GM18508 (cell line): ENCODE data around the gene CASP6.

ENCODE experiments used
- ATAC-seq: cut with Tn5 transposase; IDR thresholded peaks from one replicate; pipeline ENCODE4 v1.9.1; 2021; ENCODE audit warnings: moderate number of reproducible peaks; ENCODE audit not compliant: insufficient read depth, unreplicated experiment

The CASP6 gene

DNA sequence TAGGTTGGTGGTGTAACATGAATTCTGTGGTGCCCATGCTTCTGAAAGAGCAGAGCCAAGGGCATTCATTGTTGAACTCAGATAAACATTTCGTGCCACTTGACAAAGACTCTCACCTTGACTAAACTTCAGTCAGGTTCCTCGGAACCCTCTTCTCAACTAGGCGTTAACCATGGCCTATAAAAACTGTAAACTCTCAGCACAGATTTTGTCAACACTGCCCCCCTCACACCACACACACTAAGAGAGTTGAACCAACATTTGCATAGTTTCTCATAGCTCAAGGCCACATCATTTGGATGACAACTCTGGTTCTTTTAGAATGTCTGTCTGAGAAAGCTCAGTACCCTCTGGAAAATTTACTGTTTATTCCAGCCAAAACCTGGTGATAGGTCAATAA is 28.1 kb downstream of the CASP6 start:
- ATAC-seq, result no peak

DNA sequence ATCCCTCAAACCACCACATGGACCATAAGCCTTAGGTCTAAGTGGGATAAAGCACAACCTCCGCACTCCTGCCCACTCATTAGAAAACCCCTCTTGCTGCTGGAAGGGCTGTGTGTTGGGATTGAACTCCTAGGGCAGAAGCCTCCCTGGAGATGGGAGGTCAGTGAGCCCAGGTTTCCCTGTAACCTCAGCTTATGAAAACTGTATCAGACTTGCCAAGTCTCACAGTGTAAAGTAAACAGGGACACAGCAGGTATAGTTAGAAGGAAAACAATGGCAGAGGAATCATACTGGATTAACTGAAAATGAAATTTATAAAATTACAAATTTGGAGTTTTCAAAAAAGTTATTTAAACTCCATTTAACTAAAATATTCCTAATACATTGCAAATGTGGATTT is 29.9 kb downstream of the CASP6 start:
- no peak for ATAC-seq

DNA sequence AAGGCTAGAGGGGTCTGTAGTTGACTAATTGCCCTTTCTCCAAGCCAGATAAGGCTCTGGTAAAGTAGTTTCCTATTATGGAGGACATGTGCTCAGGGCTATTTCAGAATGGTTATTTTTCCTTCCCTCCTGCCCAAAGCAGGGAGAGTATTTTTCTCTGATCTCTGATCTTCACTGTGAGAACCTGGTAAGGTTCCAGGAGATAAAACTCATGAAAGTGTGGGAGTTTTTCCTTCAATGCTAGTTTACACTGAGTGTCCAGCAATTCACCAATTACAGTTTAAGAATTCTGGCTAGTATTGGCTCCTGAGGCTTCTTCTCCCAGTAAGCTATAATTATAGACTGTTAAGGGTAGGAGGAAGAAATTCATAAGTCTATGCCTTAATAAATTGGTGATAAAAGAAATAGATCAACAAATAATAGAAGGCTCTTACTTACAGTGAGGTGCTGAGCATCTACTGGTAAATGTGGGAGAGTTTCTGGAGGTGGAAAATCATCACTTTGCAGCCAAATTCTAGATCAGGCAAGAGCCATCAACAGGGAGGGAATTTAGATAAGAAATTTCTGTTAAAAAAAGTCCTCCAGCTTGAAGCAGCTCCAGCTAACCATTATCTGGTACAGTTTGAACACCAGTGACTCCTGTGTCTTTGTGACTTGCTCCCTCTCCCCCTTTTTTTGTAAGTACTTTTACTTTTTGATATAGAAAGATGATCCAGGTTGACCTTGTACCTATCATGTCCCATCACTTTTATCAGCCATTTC is 30.9 kb downstream of the CASP6 start:
- ATAC-seq, result no peak

DNA sequence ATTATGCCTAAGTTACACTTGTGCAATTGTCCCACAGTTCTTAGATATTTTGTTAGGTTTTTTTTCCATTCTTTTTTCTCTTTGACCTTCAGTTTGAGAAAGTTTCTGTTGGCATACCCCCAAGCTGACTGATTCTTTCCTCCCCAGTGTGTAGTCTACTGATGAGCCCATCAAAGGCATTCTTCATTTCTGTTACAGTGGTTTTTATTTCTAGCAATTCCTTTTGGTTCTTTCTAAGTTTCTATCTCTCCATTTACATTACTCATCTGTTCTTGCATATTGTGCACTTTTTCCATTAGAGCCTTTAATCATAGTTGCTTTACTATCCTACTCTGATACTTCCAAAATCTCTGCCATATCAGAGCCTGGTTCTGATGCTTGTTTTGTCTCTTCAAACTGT is 31.9 kb downstream of the CASP6 start:
- no peak for ATAC-seq

DNA sequence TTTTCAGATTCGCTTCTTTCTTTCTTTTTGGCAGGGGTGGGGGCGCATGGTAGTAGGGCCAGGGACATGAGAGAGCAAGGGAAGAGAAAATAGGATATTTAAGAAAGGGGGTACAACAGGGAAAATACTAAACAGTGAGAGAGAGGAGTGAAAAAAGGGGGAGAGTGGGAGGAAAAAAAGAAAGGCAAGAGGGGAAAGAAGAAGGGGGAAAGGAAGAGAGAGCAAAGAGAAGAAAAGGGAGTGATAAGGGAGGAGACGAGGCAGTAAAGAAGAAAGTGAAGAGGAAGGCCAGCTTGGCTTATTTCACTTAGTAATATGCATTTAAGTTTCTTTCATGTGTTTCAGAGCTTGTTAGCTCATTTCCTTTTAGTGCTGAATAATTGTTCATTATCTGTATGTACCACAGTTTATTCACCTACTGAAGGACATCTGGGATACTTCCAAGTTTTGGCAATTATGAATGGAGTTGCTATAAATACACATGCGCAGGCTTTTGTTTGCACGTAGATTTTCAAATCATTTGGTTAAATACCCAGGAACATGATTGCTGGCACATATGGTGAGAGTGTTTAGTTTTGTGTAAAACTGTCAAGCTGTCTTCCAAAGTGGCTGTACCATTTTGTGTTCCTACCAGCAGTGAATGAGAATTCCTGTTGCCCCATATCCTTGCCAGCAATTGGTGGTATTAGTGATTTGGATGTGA is 37.3 kb downstream of the CASP6 start:
- ATAC-seq, result no peak

DNA sequence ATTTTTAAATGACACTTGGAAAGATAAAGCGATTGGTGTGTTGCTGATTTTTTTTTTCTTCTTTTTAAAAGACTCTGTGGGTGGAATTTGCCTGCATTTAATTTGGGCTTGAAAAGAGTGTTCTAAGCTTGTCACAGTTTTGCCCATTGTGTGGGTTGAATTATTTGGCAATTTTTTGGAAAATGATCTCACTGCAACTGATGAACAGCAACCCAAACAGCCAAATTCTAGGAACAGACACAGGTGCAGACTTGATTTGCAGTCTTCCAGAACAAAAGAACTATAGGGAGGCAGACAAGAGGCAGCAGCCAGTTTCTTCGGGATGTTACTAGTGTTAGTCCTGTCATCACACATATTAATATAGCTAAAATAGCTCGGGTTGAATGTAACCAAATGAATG is 40.5 kb downstream of the CASP6 start:
- no peak for ATAC-seq

DNA sequence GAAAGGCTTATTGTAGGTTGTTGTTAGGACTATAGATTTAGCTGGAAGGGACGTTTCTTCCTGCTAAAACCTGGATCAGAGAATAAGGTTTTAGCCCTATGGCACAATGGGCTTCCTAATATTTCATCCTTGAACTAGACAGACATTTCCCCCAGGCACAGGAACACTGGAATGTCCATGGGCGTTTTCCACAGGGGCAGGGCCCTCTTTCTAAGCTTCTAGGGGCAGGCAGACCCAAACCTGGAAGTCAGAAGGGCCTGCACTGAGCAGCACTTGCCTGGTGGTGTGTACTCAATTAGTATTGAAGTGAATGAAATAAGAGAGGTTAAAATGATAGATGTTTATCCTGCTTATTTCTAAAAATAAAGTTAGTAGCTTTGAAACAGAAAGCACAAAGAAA is 41.1 kb downstream of the CASP6 start:
- ATAC-seq, result no peak

DNA sequence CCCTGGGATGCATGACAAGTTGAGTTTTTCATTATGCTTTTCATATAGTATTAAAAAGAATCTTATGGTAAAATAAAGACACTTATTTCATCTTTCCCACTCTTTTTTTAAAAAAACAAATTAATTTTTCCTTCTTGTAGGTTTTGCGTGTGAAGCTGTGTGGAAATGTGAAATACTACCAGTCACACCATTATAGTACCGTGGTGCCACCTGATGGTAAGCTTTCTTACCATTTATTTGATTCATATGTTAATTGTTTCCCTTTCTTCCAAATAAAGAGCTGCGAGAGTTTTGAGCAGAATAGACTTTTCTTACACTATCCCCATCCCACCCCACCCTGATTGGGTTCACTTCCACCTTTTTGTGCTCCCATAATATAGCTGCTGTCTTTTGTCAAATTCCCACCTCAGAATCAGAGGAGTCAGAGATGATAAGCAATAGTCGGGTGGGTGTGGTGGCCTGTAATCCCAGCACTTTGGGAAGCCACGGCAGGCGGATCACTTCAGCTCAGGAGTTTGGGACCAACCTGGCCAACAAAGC is 44.3 kb downstream of the CASP6 start:
- ATAC-seq, result no peak

DNA sequence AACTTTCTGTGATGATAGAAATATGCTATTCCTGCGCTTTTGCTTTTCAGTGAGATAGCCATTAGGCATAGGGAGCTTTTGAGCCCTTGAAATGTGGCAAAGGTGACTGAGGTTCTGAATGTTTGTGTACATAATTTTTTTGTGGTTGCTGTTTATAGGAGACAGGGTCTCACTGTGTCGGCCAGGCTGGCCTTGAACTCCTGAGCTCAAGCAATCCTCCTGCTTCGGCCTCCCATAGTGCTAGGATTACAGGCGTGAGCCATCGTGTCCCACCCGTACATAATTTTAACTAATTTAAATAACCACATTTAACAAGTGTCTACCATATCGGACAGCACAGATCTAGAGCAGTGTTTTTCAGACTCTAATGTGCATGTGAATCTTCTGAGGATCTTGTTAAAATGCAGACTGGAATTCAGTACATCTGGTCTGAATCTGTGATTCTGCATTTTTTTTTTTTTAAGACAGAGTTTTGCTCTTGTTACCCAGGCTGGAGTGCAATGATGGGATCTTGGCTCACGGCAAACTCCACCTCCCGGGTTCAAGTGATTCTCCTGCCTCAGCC is 45.3 kb downstream of the CASP6 start:
- ATAC-seq, result no peak

DNA sequence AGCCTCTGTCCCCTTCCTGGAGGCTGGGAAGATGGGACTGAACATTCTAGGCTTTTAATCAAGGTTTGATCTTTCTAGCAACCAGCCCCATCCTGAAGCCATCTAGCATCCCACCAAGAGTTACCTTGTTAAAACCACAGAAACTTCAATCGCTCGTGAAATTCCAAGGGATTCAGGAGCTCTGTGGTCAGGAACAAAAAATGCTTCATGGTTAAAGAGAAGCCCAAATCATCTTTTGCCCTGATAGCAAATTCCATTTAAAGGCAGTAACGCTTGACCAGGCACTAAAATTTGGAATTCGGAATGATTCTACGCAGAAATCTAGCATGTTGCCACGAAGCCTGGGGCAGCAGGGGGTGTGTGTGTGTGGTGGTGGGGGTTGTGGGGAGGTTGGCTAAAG is 47.8 kb downstream of the CASP6 start:
- no peak for ATAC-seq

DNA sequence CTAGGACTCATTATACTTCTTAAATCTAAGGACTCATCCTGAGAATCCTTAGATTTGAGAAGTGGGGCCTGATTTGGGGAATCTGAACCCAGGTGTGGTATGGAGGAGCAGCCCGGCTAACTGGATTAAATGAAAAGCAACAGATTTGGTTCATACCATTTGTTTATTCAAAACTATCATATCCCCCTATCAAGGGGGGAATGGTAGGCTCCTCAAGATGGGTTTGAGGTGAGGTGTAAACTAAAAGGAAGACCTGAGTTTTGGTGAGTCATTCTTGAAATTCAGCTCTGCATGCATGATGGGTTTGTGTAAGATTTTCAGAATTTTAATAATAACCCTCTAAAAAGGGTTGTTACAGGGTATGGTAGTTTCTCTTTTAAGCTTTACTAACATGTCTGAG is 53.4 kb downstream of the CASP6 start:
- peak; percentile 82 for ATAC-seq

DNA sequence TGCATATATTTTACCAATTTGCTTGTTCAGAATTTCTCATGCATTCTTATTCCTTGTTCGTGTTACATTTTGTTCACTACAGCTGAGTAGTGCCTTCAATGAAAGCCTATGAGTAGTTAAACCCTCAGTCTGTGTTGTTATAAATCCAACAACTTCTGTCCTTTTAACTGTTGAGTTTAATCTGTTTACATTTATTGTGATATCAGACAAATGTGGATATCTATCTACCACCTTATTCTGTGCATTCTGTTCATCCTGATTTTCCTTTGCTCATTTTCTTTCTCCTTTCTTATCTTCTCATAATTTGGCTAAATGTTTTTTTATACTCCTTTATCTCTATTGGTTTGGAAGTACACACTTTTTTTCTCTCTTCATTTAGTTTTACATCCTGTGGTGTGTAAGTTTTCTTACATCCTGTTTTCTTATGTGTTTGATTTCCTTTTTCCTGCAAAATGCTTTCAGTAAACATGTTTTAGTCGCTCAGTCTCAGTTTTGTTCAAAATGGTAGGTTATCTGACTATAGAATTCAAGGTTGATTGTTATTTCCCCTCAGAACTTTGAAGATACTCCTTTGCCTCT is 54.2 kb downstream of the CASP6 start:
- no peak for ATAC-seq

DNA sequence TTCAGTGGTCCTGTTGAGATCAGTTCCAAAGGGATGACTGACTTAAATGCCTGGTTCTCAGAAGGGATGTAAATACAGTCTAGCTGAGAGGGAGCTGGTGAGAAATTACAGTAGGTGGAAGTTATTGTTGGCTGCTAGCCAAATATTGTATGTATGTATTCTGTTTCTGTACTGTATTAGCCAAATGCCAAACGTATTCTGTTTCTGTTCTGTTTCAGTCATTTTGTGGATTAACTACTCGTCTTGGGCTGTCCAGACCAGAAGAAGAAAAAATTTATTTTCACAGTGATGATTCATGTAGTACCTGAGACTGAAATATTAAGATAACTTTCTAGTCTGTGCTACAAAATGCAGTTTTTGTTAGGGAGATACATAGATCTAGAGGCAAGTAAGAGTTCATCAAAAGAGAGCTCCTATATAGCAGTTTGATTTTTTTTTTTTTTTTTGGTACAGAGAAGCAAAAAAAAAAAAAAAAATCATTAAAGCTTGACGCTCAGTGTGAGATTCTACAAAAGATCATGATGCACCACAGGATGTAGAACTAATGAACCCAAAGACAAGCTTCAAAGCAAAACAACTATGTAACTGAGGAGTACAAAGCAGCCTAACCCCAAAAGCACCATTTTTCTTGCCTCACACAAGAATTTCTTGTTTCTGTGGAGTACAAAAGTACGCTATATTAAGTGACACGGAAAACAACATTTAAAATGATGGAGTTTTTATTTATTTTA is 54.8 kb downstream of the CASP6 start:
- peak; percentile 41 for ATAC-seq

DNA sequence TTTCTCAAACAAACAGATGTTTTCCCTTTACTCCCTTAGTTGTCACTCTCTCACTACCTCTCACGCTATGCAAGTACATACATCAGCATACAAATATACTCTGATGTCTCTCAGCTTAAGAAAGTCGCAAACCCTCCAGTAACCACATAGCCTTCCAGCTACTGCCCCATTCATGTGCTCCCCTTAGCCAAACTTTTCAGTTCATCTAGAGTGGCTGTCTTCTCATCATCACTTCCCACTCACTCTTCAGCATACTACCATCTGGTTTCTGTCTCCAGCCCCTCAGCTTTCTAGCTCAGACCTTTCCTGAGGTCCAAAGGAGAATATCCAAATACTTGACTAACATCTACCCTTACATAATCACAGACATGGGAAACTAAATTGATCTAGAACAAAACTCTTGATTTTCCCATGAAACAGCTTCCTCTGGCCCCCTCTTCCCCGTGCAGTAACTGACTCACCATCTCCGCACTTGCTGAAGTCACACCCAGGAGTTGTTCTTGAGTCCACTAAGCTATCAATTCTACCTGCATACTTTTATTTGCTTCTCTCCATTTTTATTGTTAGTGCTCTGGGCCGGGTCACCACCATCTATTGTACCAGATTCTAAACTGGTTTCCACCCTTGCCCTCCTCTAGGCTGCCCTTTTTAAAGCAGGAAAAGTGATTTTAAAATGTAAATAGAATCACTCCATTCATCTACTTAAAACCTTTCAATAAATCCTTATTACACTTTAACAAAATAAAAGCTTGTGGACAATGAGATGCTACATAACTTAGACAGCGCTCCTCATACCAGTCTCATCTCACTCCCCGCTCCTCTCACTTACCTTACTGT is 57.2 kb downstream of the CASP6 start:
- no peak for ATAC-seq

DNA sequence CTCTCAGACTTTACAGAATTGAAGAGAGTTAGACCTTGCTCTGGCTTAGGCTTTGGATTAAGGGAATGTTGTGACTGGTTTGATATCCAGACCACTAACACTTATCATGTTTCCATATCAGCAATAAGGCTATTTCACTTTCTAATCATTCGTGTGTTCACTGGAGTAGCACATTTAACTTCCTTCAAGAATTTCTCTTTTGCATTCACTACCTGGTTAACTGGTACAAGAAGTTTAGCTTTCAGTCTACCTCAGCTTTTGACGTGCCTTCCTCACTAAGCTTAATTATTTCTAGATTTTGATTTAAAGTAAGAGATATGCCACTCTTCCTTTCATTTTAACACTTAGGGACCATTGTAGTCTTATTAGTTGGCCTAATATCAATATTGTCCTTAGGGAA is 62.6 kb downstream of the CASP6 start:
- no peak for ATAC-seq
